HepG2 (cell line): ENCODE results near the gene TANGO6. TPM values are rescaled to one million over a fixed set of nuclear protein-coding genes. Genes with fewer than 3 reads are reported as not detected.

ENCODE experiments used
- BCL6 ChIP-seq: IDR thresholded peaks from 2 replicates; pipeline ENCODE4 v1.6.1; 2016; ENCODE audit warnings: missing genetic modification reagents, missing compliant biosample characterization
- ELF4 ChIP-seq: sonication (generic); formaldehyde crosslinking; IDR thresholded peaks from 2 replicates; pipeline ENCODE4 v1.5.0; 2020; ENCODE audit warnings: missing genetic modification reagents, mild to moderate bottlenecking, moderate library complexity, borderline replicate concordance
- FOSL2 ChIP-seq: sonication (generic); formaldehyde crosslinking; IDR thresholded peaks from 2 replicates; pipeline ENCODE4 v1.4.0; 2020; ENCODE audit warnings: missing genetic modification reagents
- GLI4 ChIP-seq: sonication (generic); formaldehyde crosslinking; IDR thresholded peaks from 2 replicates; pipeline ENCODE4 v1.5.1; 2020; ENCODE audit warnings: missing genetic modification reagents, mild to moderate bottlenecking, moderate library complexity, borderline replicate concordance
- NR3C1 ChIP-seq: sonication (generic); formaldehyde crosslinking; IDR thresholded peaks from 2 replicates; pipeline ENCODE4 v1.4.0; 2020; ENCODE audit warnings: missing genetic modification reagents
- PITX1 ChIP-seq: sonication (generic); formaldehyde crosslinking; IDR thresholded peaks from 2 replicates; pipeline ENCODE4 v1.5.1; 2020; ENCODE audit warnings: mild to moderate bottlenecking, missing genetic modification reagents
- SAFB2 ChIP-seq: sonication (generic); formaldehyde crosslinking; IDR thresholded peaks from 2 replicates; pipeline ENCODE4 v1.5.1; 2020; ENCODE audit warnings: missing genetic modification reagents, low read depth, mild to moderate bottlenecking, borderline replicate concordance
- TBP ChIP-seq: sonication (generic); formaldehyde crosslinking; IDR thresholded peaks from 2 replicates; pipeline ENCODE4 v1.5.0; 2020; ENCODE audit warnings: missing genetic modification reagents
- TEAD3 ChIP-seq: optimal IDR thresholded peaks from 2 replicates; pipeline ENCODE3; 2016; ENCODE audit warnings: borderline replicate concordance
- ZNF792 ChIP-seq: IDR thresholded peaks from 2 replicates; pipeline ENCODE4 v1.6.1; 2016
- polyA plus RNA-seq, 8 experiments: library from polyadenylated mRNA; depleted of rRNA in 3 of 8; stranded (reverse) in 7 of 8; unstranded in 1 of 8; fragments of >200 nt; fragmentation: Illumina TruSeq in 4 of 8; extraction: Trizol in 4 of 8; gene quantifications; 2 replicates each; pipeline versions ENCODE4 v1.2.1 to v1.2.3, GENCODE V29; 2011 to 2016; ENCODE audit warnings: low read depth in 4 of 8, missing spikeins in 1 of 8, mixed read lengths in 1 of 8; ENCODE audit not compliant: insufficient read depth in 1 of 8
- total RNA-seq, 5 experiments: library from RNA; depleted of rRNA; stranded (reverse); fragments of >200 nt; fragmentation: Illumina TruSeq; extraction: Trizol; gene quantifications; 2 replicates each; pipeline ENCODE4 v1.2.3, GENCODE V29; 2016; ENCODE audit warnings: low read depth in 1 of 5
- TF ChIP-seq, protein P1 (sequence below): sonication (generic); formaldehyde crosslinking; IDR thresholded peaks from 2 replicates; pipeline ENCODE4 v1.4.0; 2020; ENCODE audit warnings: missing genetic modification reagents, borderline replicate concordance
- TF ChIP-seq, protein P2 (sequence below): sonication (generic); formaldehyde crosslinking; IDR thresholded peaks from 2 replicates; pipeline ENCODE4 v1.5.1; 2020; ENCODE audit warnings: missing genetic modification reagents, mild to moderate bottlenecking, borderline replicate concordance
- TF ChIP-seq, protein P3 (sequence below): sonication (generic); formaldehyde crosslinking; IDR thresholded peaks from 2 replicates; pipeline ENCODE4 v1.5.0; 2020; ENCODE audit warnings: mild to moderate bottlenecking, missing genetic modification reagents, borderline replicate concordance
- TF ChIP-seq, protein P4 (sequence below): sonication (generic); formaldehyde crosslinking; IDR thresholded peaks from 2 replicates; pipeline ENCODE4 v1.4.0; 2020; ENCODE audit warnings: missing genetic modification reagents
- TF ChIP-seq, protein P5 (sequence below): sonication (generic); formaldehyde crosslinking; IDR thresholded peaks from 2 replicates; pipeline ENCODE4 v1.8.0; 2022; ENCODE audit warnings: mild to moderate bottlenecking, missing genetic modification reagents, moderate library complexity
- TF ChIP-seq, protein P6 (sequence below): sonication (generic); formaldehyde crosslinking; conservative IDR thresholded peaks from 2 replicates; pipeline ENCODE4 v1.4.0; 2020; ENCODE audit warnings: missing genetic modification reagents

TANGO6 gene
- total and polyA plus RNA-seq, 2 of the 13 experiments (the other 11 are each of a cell fraction or from before 2014, with no cell fraction given): 7.2 to 13.3 TPM

DNA sequence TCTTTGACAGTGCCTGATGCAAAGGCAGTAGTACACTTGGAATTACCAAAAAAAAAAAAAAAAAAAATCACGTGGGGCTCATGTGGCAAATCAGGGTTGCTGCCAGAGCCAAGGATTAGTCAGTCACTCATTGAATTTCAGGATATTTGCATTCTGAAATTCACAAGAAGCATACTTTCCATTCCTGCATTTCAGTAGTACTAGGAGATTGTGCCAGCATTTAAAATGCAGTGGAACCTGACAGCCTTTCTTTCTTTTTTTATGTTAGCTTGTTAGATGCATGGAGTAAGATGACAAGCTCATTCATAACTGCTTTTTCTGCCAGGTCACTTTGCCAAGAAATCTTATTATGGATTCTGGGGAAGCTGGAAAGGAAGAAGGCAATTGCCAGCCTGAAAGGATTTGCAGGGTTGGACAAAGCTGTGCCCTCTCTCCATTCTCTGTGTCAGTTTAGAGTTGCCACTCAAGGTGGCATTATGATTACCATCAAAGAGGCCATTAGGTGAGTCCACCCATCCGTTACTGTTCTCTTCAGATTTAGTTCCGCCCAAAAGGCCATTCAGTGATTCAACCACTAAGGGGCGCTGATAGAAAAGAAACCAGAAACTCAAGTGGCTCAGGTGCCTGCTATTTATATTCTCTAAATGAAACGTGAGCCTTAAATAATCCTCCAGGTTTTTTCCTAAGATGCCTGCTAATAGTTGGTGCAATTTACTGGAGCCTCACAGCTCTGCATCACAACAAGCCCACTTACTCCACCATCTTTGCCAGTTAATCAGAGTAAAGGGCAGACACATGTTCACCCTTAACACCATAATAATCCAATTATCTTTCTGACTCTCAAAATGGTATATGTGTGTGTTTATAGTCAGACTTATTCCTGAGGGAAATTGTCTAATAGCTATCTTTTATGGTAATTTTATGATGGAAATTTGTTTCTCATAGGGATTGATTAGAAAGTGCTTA is 59.0 kb downstream of the TANGO6 start (continued):
- TF ChIP-seq, protein P1, sequence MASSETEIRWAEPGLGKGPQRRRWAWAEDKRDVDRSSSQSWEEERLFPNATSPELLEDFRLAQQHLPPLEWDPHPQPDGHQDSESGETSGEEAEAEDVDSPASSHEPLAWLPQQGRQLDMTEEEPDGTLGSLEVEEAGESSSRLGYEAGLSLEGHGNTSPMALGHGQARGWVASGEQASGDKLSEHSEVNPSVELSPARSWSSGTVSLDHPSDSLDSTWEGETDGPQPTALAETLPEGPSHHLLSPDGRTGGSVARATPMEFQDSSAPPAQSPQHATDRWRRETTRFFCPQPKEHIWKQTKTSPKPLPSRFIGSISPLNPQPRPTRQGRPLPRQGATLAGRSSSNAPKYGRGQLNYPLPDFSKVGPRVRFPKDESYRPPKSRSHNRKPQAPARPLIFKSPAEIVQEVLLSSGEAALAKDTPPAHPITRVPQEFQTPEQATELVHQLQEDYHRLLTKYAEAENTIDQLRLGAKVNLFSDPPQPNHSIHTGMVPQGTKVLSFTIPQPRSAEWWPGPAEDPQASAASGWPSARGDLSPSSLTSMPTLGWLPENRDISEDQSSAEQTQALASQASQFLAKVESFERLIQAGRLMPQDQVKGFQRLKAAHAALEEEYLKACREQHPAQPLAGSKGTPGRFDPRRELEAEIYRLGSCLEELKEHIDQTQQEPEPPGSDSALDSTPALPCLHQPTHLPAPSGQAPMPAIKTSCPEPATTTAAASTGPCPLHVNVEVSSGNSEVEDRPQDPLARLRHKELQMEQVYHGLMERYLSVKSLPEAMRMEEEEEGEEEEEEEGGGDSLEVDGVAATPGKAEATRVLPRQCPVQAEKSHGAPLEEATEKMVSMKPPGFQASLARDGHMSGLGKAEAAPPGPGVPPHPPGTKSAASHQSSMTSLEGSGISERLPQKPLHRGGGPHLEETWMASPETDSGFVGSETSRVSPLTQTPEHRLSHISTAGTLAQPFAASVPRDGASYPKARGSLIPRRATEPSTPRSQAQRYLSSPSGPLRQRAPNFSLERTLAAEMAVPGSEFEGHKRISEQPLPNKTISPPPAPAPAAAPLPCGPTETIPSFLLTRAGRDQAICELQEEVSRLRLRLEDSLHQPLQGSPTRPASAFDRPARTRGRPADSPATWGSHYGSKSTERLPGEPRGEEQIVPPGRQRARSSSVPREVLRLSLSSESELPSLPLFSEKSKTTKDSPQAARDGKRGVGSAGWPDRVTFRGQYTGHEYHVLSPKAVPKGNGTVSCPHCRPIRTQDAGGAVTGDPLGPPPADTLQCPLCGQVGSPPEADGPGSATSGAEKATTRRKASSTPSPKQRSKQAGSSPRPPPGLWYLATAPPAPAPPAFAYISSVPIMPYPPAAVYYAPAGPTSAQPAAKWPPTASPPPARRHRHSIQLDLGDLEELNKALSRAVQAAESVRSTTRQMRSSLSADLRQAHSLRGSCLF (CRISPR knock-in tag): no peak
- TF ChIP-seq GLI4 (CRISPR knock-in tag) (no peak), BCL6 (CRISPR knock-in tag) (no peak), FOSL2 (CRISPR knock-in tag) (no peak), TEAD3 (CRISPR knock-in tag) (peak; percentile 19), TBP (CRISPR knock-in tag) (no peak), ELF4 (CRISPR knock-in tag) (no peak), PITX1 (CRISPR knock-in tag) (no peak), SAFB2 (CRISPR knock-in tag) (no peak), ZNF792 (CRISPR knock-in tag) (no peak), NR3C1 (CRISPR knock-in tag) (no peak)
- TF ChIP-seq, protein P2, sequence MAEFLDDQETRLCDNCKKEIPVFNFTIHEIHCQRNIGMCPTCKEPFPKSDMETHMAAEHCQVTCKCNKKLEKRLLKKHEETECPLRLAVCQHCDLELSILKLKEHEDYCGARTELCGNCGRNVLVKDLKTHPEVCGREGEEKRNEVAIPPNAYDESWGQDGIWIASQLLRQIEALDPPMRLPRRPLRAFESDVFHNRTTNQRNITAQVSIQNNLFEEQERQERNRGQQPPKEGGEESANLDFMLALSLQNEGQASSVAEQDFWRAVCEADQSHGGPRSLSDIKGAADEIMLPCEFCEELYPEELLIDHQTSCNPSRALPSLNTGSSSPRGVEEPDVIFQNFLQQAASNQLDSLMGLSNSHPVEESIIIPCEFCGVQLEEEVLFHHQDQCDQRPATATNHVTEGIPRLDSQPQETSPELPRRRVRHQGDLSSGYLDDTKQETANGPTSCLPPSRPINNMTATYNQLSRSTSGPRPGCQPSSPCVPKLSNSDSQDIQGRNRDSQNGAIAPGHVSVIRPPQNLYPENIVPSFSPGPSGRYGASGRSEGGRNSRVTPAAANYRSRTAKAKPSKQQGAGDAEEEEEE (CRISPR knock-in tag): no peak
- TF ChIP-seq, protein P3, sequence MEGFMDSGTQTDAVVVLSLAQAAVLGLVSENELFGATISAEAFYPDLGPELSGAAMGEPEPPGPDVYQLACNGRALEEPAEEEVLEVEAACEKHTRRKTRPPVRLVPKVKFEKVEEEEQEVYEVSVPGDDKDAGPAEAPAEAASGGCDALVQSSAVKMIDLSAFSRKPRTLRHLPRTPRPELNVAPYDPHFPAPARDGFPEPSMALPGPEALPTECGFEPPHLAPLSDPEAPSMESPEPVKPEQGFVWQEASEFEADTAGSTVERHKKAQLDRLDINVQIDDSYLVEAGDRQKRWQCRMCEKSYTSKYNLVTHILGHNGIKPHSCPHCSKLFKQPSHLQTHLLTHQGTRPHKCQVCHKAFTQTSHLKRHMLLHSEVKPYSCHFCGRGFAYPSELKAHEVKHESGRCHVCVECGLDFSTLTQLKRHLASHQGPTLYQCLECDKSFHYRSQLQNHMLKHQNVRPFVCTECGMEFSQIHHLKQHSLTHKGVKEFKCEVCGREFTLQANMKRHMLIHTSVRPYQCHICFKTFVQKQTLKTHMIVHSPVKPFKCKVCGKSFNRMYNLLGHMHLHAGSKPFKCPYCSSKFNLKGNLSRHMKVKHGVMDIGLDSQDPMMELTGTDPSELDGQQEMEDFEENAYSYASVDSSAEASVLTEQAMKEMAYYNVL (CRISPR knock-in tag): no peak
- TF ChIP-seq, protein P4, sequence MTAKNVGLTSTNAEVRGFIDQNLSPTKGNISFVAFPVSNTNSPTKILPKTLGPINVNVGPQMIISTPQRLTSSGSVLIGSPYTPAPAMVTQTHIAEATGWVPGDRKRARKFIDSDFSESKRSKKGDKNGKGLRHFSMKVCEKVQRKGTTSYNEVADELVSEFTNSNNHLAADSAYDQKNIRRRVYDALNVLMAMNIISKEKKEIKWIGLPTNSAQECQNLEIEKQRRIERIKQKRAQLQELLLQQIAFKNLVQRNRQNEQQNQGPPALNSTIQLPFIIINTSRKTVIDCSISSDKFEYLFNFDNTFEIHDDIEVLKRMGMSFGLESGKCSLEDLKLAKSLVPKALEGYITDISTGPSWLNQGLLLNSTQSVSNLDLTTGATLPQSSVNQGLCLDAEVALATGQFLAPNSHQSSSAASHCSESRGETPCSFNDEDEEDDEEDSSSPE (CRISPR knock-in tag): no peak
- TF ChIP-seq, protein P5, sequence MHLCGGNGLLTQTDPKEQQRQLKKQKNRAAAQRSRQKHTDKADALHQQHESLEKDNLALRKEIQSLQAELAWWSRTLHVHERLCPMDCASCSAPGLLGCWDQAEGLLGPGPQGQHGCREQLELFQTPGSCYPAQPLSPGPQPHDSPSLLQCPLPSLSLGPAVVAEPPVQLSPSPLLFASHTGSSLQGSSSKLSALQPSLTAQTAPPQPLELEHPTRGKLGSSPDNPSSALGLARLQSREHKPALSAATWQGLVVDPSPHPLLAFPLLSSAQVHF: no peak
- TF ChIP-seq, protein P6, sequence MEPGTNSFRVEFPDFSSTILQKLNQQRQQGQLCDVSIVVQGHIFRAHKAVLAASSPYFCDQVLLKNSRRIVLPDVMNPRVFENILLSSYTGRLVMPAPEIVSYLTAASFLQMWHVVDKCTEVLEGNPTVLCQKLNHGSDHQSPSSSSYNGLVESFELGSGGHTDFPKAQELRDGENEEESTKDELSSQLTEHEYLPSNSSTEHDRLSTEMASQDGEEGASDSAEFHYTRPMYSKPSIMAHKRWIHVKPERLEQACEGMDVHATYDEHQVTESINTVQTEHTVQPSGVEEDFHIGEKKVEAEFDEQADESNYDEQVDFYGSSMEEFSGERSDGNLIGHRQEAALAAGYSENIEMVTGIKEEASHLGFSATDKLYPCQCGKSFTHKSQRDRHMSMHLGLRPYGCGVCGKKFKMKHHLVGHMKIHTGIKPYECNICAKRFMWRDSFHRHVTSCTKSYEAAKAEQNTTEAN: no peak
